ENCODE results near the gene SLC26A9.

The SLC26A9 gene

DNA sequence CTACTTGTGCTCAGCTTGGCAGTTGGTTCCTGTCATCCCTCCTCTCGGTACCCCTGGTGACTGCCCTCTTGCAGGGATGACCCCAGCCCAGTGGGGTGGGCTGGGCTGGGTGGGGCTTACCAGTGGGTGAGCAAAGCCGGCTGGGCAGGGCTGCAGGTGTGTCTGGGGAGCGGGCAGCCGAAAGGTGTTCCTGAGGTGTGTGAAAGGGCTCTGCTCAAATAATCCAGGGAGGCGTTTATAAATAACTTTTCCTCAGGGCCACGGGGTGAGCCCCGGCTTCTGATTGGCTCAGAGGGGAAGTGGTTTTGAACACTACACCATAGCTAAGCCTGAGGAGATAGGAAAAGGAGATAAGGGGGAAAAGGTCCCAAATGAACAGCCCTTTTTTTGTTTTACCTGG is at the start of gene SLC26A9:
Gene SLC26A9, minus strand, starts transcription at position 212 of the 400 bp plus-strand sequence. CDS start 7,636 bp downstream, outside the sequence.
- Histone ChIP-seq H3K4me1 (ENCODE audit: control insufficient read depth, insufficient read depth, low read length) (peaks cover 19% of the 10 kb centered on the region), H3K9ac (ENCODE audit: low read depth, low read length) (no peak within 1 kb of the TSS), H3K36me3 (ENCODE audit: control insufficient read depth, insufficient read depth, low read length) (no peaks in the 10 kb centered on the region), H3K27ac (ENCODE audit: low read depth, low read length) (no peak within 1 kb of the TSS), H3K27me3 (ENCODE audit: control insufficient read depth, insufficient read depth, low read length) (peaks cover 6% of the 10 kb centered on the region; the same call in 1 of the 2 replicates), H3K4me3 (ENCODE audit: low read depth, low read length) (no peak within 1 kb of the TSS), H3K9me3 (ENCODE audit: control insufficient read depth, insufficient read depth, low read length) (no peaks in the 10 kb centered on the region)

DNA sequence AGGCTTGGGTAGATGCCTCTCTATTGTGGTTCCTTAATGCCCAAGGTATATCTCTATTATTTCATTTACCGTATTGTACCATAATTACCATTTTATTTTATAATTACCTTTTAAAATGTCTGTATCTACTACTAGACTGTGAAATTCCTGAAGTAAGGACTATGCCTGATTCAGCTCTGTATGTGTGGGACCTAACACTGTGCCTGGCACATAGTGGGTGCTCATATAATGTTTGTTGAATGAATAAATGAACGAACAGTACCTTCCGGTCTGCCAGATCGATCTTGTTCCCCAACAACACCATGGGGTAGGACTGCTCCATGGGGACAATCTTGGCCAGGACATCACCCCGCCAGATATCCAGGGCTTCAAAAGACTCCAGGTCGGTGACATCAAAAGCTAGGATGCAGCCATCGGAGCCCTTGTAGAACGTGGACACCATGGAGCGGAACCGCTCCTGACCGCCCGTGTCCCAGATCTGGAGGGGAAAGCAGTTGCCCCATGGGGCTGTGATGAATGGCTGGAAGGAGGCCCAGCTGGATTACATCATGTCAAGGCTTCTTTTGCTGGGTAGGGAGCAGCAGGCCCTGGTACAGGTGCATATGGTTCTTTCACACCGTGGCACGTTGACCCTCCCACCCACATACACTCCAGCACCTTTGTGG is 49.1 kb upstream of the SLC26A9 start:
- no peak overlapping the region for H3K4me3 ChIP-seq (ENCODE audit: low read depth, low read length)
- H3K36me3 ChIP-seq (ENCODE audit: control insufficient read depth, insufficient read depth, low read length): no peaks in the 10 kb centered on the region
- H3K27ac ChIP-seq (ENCODE audit: low read depth, low read length): no peak overlapping the region
- H3K27me3 ChIP-seq (ENCODE audit: control insufficient read depth, insufficient read depth, low read length): peaks cover 7% of the 10 kb centered on the region
- no peak overlapping the region for H3K9ac ChIP-seq (ENCODE audit: low read depth, low read length)
- peaks cover 10% of the 10 kb centered on the region; the same call in 1 of the 2 replicates for H3K4me1 ChIP-seq (ENCODE audit: control insufficient read depth, insufficient read depth, low read length)
- no peaks in the 10 kb centered on the region for H3K9me3 ChIP-seq (ENCODE audit: control insufficient read depth, insufficient read depth, low read length)

DNA sequence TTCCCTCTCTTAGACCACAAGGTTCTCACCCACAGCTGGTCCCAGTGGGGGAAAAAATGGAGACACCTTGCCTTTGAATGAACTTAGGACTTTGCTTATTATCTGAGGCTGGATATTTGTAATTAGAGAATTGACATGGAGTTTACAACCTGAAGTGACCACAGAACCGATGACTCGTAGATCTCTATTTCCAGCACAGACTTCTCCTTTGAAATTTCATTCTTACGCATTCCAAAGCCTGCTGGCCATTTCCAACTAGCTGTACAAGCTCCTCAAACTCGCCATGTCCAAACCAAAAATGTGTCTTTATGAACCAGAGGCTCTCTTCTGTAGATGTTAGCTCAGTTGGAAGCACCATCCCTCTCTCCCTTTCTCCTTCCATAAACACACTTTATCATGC is 48.0 kb upstream of the SLC26A9 start:
- no peaks in the 10 kb centered on the region for H3K9me3 ChIP-seq (ENCODE audit: control insufficient read depth, insufficient read depth, low read length)
- no peaks in the 10 kb centered on the region for H3K36me3 ChIP-seq (ENCODE audit: control insufficient read depth, insufficient read depth, low read length)
- H3K27ac ChIP-seq (ENCODE audit: low read depth, low read length): no peak overlapping the region
- H3K4me1 ChIP-seq (ENCODE audit: control insufficient read depth, insufficient read depth, low read length): peaks cover 7% of the 10 kb centered on the region; the same call in 1 of the 2 replicates
- no peak overlapping the region for H3K9ac ChIP-seq (ENCODE audit: low read depth, low read length)
- H3K4me3 ChIP-seq (ENCODE audit: low read depth, low read length): no peak overlapping the region
- H3K27me3 ChIP-seq (ENCODE audit: control insufficient read depth, insufficient read depth, low read length): no peaks in the 10 kb centered on the region

- Histone ChIP-seq H3K27ac (ENCODE audit: low read depth, low read length) (no peak overlapping the region), H3K9ac (ENCODE audit: low read depth, low read length) (no peak overlapping the region), H3K27me3 (ENCODE audit: control insufficient read depth, insufficient read depth, low read length) (no peaks in the 10 kb centered on the region)
Measured at GRCh38 chr1:205990226-205990625, 47.0 kb upstream of the SLC26A9 start.

GRCh38 chr1:205989786-205990185 is 46.5 kb upstream of the SLC26A9 start:
- Histone ChIP-seq H3K9ac (ENCODE audit: low read depth, low read length) (no peak overlapping the region), H3K27ac (ENCODE audit: low read depth, low read length) (no peak overlapping the region), H3K27me3 (ENCODE audit: control insufficient read depth, insufficient read depth, low read length) (no peaks in the 10 kb centered on the region), H3K36me3 (ENCODE audit: control insufficient read depth, insufficient read depth, low read length) (no peaks in the 10 kb centered on the region), H3K4me3 (ENCODE audit: low read depth, low read length) (no peak overlapping the region), H3K9me3 (ENCODE audit: control insufficient read depth, insufficient read depth, low read length) (no peaks in the 10 kb centered on the region), H3K4me1 (ENCODE audit: control insufficient read depth, insufficient read depth, low read length) (0 out of 2 replicates have a peak, but pooled peaks cover 5% of the 10 kb centered on the region)

More at GRCh38 chr1:205990226-205990625, 47.0 kb upstream of the SLC26A9 start:
- Histone ChIP-seq H3K4me3 (ENCODE audit: low read depth, low read length) (no peak overlapping the region), H3K4me1 (ENCODE audit: control insufficient read depth, insufficient read depth, low read length) (0 out of 2 replicates have a peak, but pooled peaks cover 5% of the 10 kb centered on the region), H3K36me3 (ENCODE audit: control insufficient read depth, insufficient read depth, low read length) (no peaks in the 10 kb centered on the region), H3K9me3 (ENCODE audit: control insufficient read depth, insufficient read depth, low read length) (no peaks in the 10 kb centered on the region)

GRCh38 chr1:205988585-205988995 is 45.3 kb upstream of the SLC26A9 start:
- Histone ChIP-seq H3K9ac (ENCODE audit: low read depth, low read length) (no peak overlapping the region), H3K27ac (ENCODE audit: low read depth, low read length) (no peak overlapping the region), H3K4me3 (ENCODE audit: low read depth, low read length) (no peak overlapping the region), H3K4me1 (ENCODE audit: control insufficient read depth, insufficient read depth, low read length) (no peaks in the 10 kb centered on the region), H3K9me3 (ENCODE audit: control insufficient read depth, insufficient read depth, low read length) (no peaks in the 10 kb centered on the region), H3K27me3 (ENCODE audit: control insufficient read depth, insufficient read depth, low read length) (no peaks in the 10 kb centered on the region), H3K36me3 (ENCODE audit: control insufficient read depth, insufficient read depth, low read length) (no peaks in the 10 kb centered on the region)

DNA sequence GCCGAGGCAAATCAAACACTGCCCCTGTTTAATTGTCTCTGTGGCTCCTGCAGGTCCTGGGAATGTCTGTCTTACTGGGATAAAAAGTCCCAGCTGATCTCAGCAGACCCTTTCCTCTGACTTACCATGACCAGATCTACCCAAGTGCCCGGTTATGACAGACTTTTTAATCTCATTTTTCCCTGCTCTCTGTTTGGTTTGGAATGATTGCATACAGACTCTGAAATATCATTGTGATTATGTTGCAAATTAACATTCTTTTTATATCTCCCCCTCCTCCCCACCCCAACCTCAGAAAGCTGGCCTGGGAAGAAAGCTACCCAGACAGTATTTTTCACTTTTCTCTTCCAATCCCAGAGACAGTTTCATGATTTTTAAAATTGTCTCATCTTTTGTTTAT is 43.6 kb upstream of the SLC26A9 start:
- Histone ChIP-seq H3K9me3 (ENCODE audit: control insufficient read depth, insufficient read depth, low read length) (no peaks in the 10 kb centered on the region), H3K36me3 (ENCODE audit: control insufficient read depth, insufficient read depth, low read length) (no peaks in the 10 kb centered on the region), H3K27me3 (ENCODE audit: control insufficient read depth, insufficient read depth, low read length) (no peaks in the 10 kb centered on the region), H3K4me3 (ENCODE audit: low read depth, low read length) (no peak overlapping the region), H3K9ac (ENCODE audit: low read depth, low read length) (no peak overlapping the region), H3K4me1 (ENCODE audit: control insufficient read depth, insufficient read depth, low read length) (no peaks in the 10 kb centered on the region), H3K27ac (ENCODE audit: low read depth, low read length) (no peak overlapping the region)

GRCh38 chr1:205986292-205986691 is 43.0 kb upstream of the SLC26A9 start:
- Histone ChIP-seq H3K36me3 (ENCODE audit: control insufficient read depth, insufficient read depth, low read length) (no peaks in the 10 kb centered on the region), H3K9me3 (ENCODE audit: control insufficient read depth, insufficient read depth, low read length) (no peaks in the 10 kb centered on the region), H3K4me1 (ENCODE audit: control insufficient read depth, insufficient read depth, low read length) (no peaks in the 10 kb centered on the region), H3K9ac (ENCODE audit: low read depth, low read length) (no peak overlapping the region), H3K27ac (ENCODE audit: low read depth, low read length) (no peak overlapping the region), H3K27me3 (ENCODE audit: control insufficient read depth, insufficient read depth, low read length) (no peaks in the 10 kb centered on the region), H3K4me3 (ENCODE audit: low read depth, low read length) (no peak overlapping the region)

- Histone ChIP-seq H3K9me3 (ENCODE audit: control insufficient read depth, insufficient read depth, low read length) (no peaks in the 10 kb centered on the region), H3K4me3 (ENCODE audit: low read depth, low read length) (no peak overlapping the region), H3K27me3 (ENCODE audit: control insufficient read depth, insufficient read depth, low read length) (no peaks in the 10 kb centered on the region), H3K4me1 (ENCODE audit: control insufficient read depth, insufficient read depth, low read length) (no peaks in the 10 kb centered on the region), H3K9ac (ENCODE audit: low read depth, low read length) (no peak overlapping the region), H3K36me3 (ENCODE audit: control insufficient read depth, insufficient read depth, low read length) (no peaks in the 10 kb centered on the region), H3K27ac (ENCODE audit: low read depth, low read length) (no peak overlapping the region)
Measured at GRCh38 chr1:205985330-205986005, 42.2 kb upstream of the SLC26A9 start.

DNA sequence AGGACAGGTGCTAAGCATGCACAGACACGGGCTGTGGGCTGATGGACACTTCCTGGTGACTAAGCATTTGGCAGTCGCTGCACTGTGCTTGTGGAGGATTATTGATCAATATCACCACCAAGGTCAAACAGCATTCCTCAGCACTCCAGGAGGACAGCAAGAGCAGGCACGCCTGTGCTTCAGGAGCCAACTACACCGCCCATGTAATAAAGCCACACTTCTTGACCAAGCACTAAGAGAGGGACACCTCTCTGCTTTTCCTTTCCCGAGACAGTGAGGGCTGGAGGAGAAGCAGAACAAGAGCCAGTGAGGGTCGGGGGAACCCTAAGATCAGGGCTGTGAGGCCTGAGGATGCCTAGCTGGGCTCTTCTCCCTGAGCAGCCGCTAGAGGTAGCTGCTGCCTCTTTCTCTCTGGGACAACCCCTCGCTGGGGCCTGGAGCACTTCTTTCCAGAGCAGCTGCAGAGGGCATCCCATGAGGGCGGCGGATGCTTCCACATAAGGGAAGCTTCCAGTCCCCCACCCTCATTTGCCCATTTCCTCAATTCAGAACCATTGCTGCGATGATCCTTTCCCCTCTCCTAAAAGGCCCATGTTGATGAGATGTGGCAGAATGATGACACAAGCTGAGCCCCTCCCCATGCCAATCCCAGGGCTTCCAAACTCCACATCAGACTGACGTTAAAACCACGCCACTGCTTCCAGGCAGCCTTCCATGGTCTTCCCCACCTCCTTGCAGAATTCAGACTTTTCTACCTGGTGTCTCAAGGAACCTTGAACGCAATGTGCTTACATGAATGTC is 40.9 kb upstream of the SLC26A9 start:
- Histone ChIP-seq H3K4me1 (ENCODE audit: control insufficient read depth, insufficient read depth, low read length) (no peaks in the 10 kb centered on the region), H3K36me3 (ENCODE audit: control insufficient read depth, insufficient read depth, low read length) (no peaks in the 10 kb centered on the region), H3K9ac (ENCODE audit: low read depth, low read length) (no peak overlapping the region), H3K27ac (ENCODE audit: low read depth, low read length) (no peak overlapping the region), H3K27me3 (ENCODE audit: control insufficient read depth, insufficient read depth, low read length) (no peaks in the 10 kb centered on the region), H3K4me3 (ENCODE audit: low read depth, low read length) (no peak overlapping the region), H3K9me3 (ENCODE audit: control insufficient read depth, insufficient read depth, low read length) (no peaks in the 10 kb centered on the region)

GRCh38 chr1:205981257-205981656 is 38.0 kb upstream of the SLC26A9 start:
- H3K36me3 ChIP-seq (ENCODE audit: control insufficient read depth, insufficient read depth, low read length): no peaks in the 10 kb centered on the region
- no peaks in the 10 kb centered on the region for H3K4me1 ChIP-seq (ENCODE audit: control insufficient read depth, insufficient read depth, low read length)
- no peak overlapping the region for H3K4me3 ChIP-seq (ENCODE audit: low read depth, low read length)

More at GRCh38 chr1:205981257-205981656, 38.0 kb upstream of the SLC26A9 start:
- Histone ChIP-seq H3K27ac (ENCODE audit: low read depth, low read length) (no peak overlapping the region), H3K9ac (ENCODE audit: low read depth, low read length) (no peak overlapping the region), H3K27me3 (ENCODE audit: control insufficient read depth, insufficient read depth, low read length) (no peaks in the 10 kb centered on the region), H3K9me3 (ENCODE audit: control insufficient read depth, insufficient read depth, low read length) (no peaks in the 10 kb centered on the region)
